ENCODE data around the gene SKI. TPM values are rescaled to one million over a fixed set of nuclear protein-coding genes. Genes with fewer than 3 reads are reported as not detected.

SKI gene
- total and polyA plus RNA-seq, 2 of the 8 experiments (the other 6 are each of a cell fraction or from before 2014, with no cell fraction given): 8.3 to 87.6 TPM

GRCh38 chr1:2193514-2194281, 34.4 kb upstream of the SKI start:
- Histone ChIP-seq H3K9ac (replicated peaks in 1 of 4; ENCODE audit: extremely low read depth in 1 of 4, low read depth in 3 of 4, low read length in 3 of 4) (peak overlapping the region in 3 of 4 experiments; percentile 13 to 54 (median 28); a peak in 3 of 7 replicates), H3K4me1 (replicated peaks in 1 of 4; ENCODE audit: control insufficient read depth in 3 of 4, insufficient read depth in 4 of 4, low read length in 3 of 4) (peaks cover 0 to 17% (median 7%) of the 10 kb centered on the region in 4 experiments; a peak in 6 of 7 replicates), H2AFZ (ENCODE audit: low read length) (no peak overlapping the region), H3K23me2 (ENCODE audit: low read depth, low read length) (peaks cover 4% of the 10 kb centered on the region; the same call in 1 of the 2 replicates), H3K79me2 (ENCODE audit: control insufficient read depth in 1 of 2, insufficient read depth in 2 of 2, low read length in 2 of 2) (peaks cover 0 to 26% of the 10 kb centered on the region in 2 experiments; a peak in 1 of 4 replicates), H4K20me1 (replicated peaks in 1 of 2; ENCODE audit: control insufficient read depth in 1 of 2, insufficient read depth in 2 of 2, low read length in 2 of 2) (peaks cover 4 to 11% of the 10 kb centered on the region in 2 experiments), H3K4me3 (ENCODE audit: extremely low read depth in 1 of 4, insufficient read depth in 2 of 4, low read depth in 3 of 4, low read length in 4 of 4) (peak overlapping the region; percentile 36 to 74 (median 46)), H3K79me1 (ENCODE audit: low read depth, low read length) (peaks cover 2% of the 10 kb centered on the region; the same call in 1 of the 2 replicates), H4K91ac (replicated peaks; ENCODE audit: insufficient read length, low read length) (no peak overlapping the region), H4K5ac (ENCODE audit: insufficient read length, low read depth, low read length) (peak overlapping the region; percentile 49), H2BK20ac (ENCODE audit: low read length) (no peak overlapping the region), H2AK5ac (ENCODE audit: low read depth, low read length) (no peak overlapping the region), H3K23ac (ENCODE audit: insufficient read length) (no peak overlapping the region), H3K14ac (ENCODE audit: insufficient read length) (no peak overlapping the region), H2BK15ac (ENCODE audit: low read length) (no peak overlapping the region), H3K4me2 (ENCODE audit: insufficient read depth in 1 of 2, low read depth in 2 of 2, low read length in 2 of 2) (peak overlapping the region; percentile 1 to 79), H3K27me3 (replicated peaks in 1 of 4; ENCODE audit: control insufficient read depth in 3 of 4, extremely low read depth in 1 of 4, insufficient read depth in 3 of 4, low read length in 3 of 4) (no peaks in the 10 kb centered on the region), H2BK5ac (ENCODE audit: low read depth, low read length) (peak overlapping the region; percentile 35; the same call in 1 of the 2 replicates), H3K36me3 (ENCODE audit: control insufficient read depth in 2 of 4, insufficient read depth in 4 of 4, low read length in 3 of 4) (peaks cover 0 to 3% (median 1%) of the 10 kb centered on the region in 4 experiments; a peak in 3 of 8 replicates), H3K4ac (replicated peaks; ENCODE audit: insufficient read length, low read depth, low read length) (peak overlapping the region; percentile 78), H2BK120ac (replicated peaks; ENCODE audit: low read depth, low read length) (no peak overlapping the region), H3K18ac (ENCODE audit: extremely low read depth, low read length) (no peak overlapping the region; the same call in 1 of the 2 replicates), H3K9me3 (ENCODE audit: insufficient read depth in 2 of 2, low read depth in 1 of 2, low read length in 1 of 2) (no peaks in the 10 kb centered on the region), H2BK12ac (ENCODE audit: low read depth, low read length) (0 out of 2 replicates have a peak overlapping the region, but pooled peaks have one; percentile 50), H3K27ac (ENCODE audit: low read depth, low read length) (no peak overlapping the region), H4K8ac (ENCODE audit: extremely low read depth, insufficient read depth, low read length) (peak overlapping the region; percentile 87), H3K56ac (replicated peaks; ENCODE audit: insufficient read length, low read depth, low read length) (peak overlapping the region; percentile 77)
- TF ChIP-seq, protein P1, sequence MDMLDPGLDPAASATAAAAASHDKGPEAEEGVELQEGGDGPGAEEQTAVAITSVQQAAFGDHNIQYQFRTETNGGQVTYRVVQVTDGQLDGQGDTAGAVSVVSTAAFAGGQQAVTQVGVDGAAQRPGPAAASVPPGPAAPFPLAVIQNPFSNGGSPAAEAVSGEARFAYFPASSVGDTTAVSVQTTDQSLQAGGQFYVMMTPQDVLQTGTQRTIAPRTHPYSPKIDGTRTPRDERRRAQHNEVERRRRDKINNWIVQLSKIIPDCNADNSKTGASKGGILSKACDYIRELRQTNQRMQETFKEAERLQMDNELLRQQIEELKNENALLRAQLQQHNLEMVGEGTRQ (IDR thresholded peaks at IDR 0.05; ENCODE audit: low read length): no peak
- TF ChIP-seq GABPA (IDR thresholded peaks at IDR 0.05; ENCODE audit: borderline replicate concordance, insufficient read depth, low read length) (0 out of 2 replicates have a peak, but pooled peaks have one; percentile 42), E2F6 (IDR thresholded peaks at IDR 0.05) (0 out of 2 replicates have a peak, but pooled peaks have one; percentile 14)
- ChIA-PET POLR2A (ENCODE audit: partially characterized antibody) (interaction anchor here (0.9 to 1.9 kb wide), 5 partner anchors 11 to 121 kb away, joined by 3 to 4 read pairs (median 4); no protein-coding TSS in a partner anchor), CTCF (ENCODE audit: partially characterized antibody) (interaction anchor here (2.0 to 14.1 kb wide), 3 partner anchors 122 to 189 kb away, joined by 5 to 154 read pairs (median 22); no protein-coding TSS in a partner anchor)
- DNase-seq (ENCODE audit: low read depth in 1 of 2, low spot score in 2 of 2): peak in 1 of 2 experiments; percentile 67
- 67% methylated on average over 41 of the region's 44 CpGs; no CpG with 5 or more reads in 1 of the 2 experiments for WGBS, 2 experiments (ENCODE audit: extremely low coverage in 1 of 2, insufficient coverage in 1 of 2, insufficient read length in 1 of 2, insufficient replicate concordance in 2 of 2, low coverage in 1 of 2, low lambda C conversion rate in 2 of 2, missing lambda C conversion rate in 1 of 2)
- FAIRE-seq: no peak

Data from H1 (cell line).